ENCODE measurements around the gene PPP1R18. TPM values are rescaled to one million over a fixed set of nuclear protein-coding genes. Genes with fewer than 3 reads are reported as not detected.

Gene PPP1R18
- total RNA-seq, 1 experiment from 2014 or later, result 28.2 TPM

- Mint-ChIP-seq H3K4me1 (ENCODE audit: low read depth, unreplicated experiment) (peaks cover 49% of the 10 kb centered on the region), H3K36me3 (ENCODE audit: insufficient read depth, unreplicated experiment) (peaks cover 61% of the 10 kb centered on the region), H3K4me3 (ENCODE audit: low read depth, unreplicated experiment) (peak overlapping the region; percentile 40), H3K27me3 (ENCODE audit: unreplicated experiment) (no peaks in the 10 kb centered on the region), H3K27ac (ENCODE audit: unreplicated experiment) (peak overlapping the region; percentile 33), H3K9me3 (ENCODE audit: low read depth, unreplicated experiment) (no peaks in the 10 kb centered on the region)
- peak; percentile 96 for TF ChIP-seq CTCF (IDR thresholded peaks at IDR 0.05; ENCODE audit: unreplicated experiment)
- intact Hi-C loops (cut with micrococcal nuclease; ENCODE audit: unreplicated experiment), result loop anchor here (1.0 to 10.0 kb wide), 2 partner anchors 43 to 206 kb away; partner anchors contain the start of gene DDR1
- BruUV-seq (replicated peaks), result no TSS peak
- CTCF ChIA-PET, result interaction anchor here (0.6 to 2.6 kb wide), 21 partner anchors 9 to 408 kb away, joined by 3 to 72 read pairs (median 4); partner anchors contain the start of genes FLOT1, MDC1, NRM and TUBB
- DNase-seq, result peak; percentile 96
These were observed 7.3 kb downstream of the PPP1R18 start for GRCh38 chr6:30678964-30679726.

- H3K4me1 Mint-ChIP-seq (ENCODE audit: low read depth, unreplicated experiment), result peaks cover 36% of the 10 kb centered on the region
- H3K4me3 Mint-ChIP-seq (ENCODE audit: low read depth, unreplicated experiment), result no peak overlapping the region
- TF ChIP-seq CTCF (IDR thresholded peaks at IDR 0.05; ENCODE audit: unreplicated experiment), result no peak
- H3K27me3 Mint-ChIP-seq (ENCODE audit: unreplicated experiment), result no peaks in the 10 kb centered on the region
- peaks cover 56% of the 10 kb centered on the region for H3K36me3 Mint-ChIP-seq (ENCODE audit: insufficient read depth, unreplicated experiment)
- CTCF ChIA-PET, result interaction anchor here (0.6 to 0.7 kb wide), 2 partner anchors 52 to 58 kb away, joined by 4 read pairs; no protein-coding TSS in a partner anchor
- intact Hi-C loops (cut with micrococcal nuclease; ENCODE audit: unreplicated experiment), result loop anchor here (10.0 kb wide), 1 partner anchor 208 kb away; the partner anchor contains the start of gene DDR1
- H3K9me3 Mint-ChIP-seq (ENCODE audit: low read depth, unreplicated experiment), result no peaks in the 10 kb centered on the region
- DNase-seq, result no peak
- no TSS peak for BruUV-seq (replicated peaks)
- H3K27ac Mint-ChIP-seq (ENCODE audit: unreplicated experiment), result no peak overlapping the region
These were observed 9.7 kb downstream of the PPP1R18 start for GRCh38 chr6:30676660-30677285.

GRCh38 chr6:30672445-30673253, 13.8 kb downstream of the PPP1R18 start, which contains the start of gene DHX16:
Gene DHX16 (minus strand): TSS chr6:30673006. CDS start chr6:30672841, 165 bp downstream.
- CTCF ChIA-PET, result interaction anchor here (0.7 to 2.9 kb wide), 12 partner anchors 11 to 415 kb away, joined by 3 to 30 read pairs (median 4); partner anchors contain the start of genes DDR1, MDC1 and MRPS18B
- BruUV-seq (replicated peaks), result TSS peak; percentile 61

More at GRCh38 chr6:30672445-30673253, 13.8 kb downstream of the PPP1R18 start, which contains the start of gene DHX16:
- intact Hi-C loops (cut with micrococcal nuclease; ENCODE audit: unreplicated experiment), result loop anchor here (2.0 to 10.0 kb wide), 2 partner anchors 192 to 212 kb away; partner anchors contain the start of gene DDR1
- Mint-ChIP-seq H3K4me1 (ENCODE audit: low read depth, unreplicated experiment) (peaks cover 29% of the 10 kb centered on the region), H3K27ac (ENCODE audit: unreplicated experiment) (peak within 1 kb of the TSS; percentile 18), H3K9me3 (ENCODE audit: low read depth, unreplicated experiment) (no peaks in the 10 kb centered on the region), H3K27me3 (ENCODE audit: unreplicated experiment) (no peaks in the 10 kb centered on the region), H3K4me3 (ENCODE audit: low read depth, unreplicated experiment) (peak within 1 kb of the TSS; percentile 84), H3K36me3 (ENCODE audit: insufficient read depth, unreplicated experiment) (peaks cover 60% of the 10 kb centered on the region)
- peak; percentile 59 for TF ChIP-seq CTCF (IDR thresholded peaks at IDR 0.05; ENCODE audit: unreplicated experiment)
- peak; percentile 98 for DNase-seq

Data from Calu3 (cell line).